Sigmoid colon (tissue), 7 donors: ENCODE results near the gene TUB. TPM values are rescaled to one million over a fixed set of nuclear protein-coding genes. Genes with fewer than 3 reads are reported as not detected.
A peak's percentile ranks its signal among the peaks of the same experiment; 100 is the strongest.

Experiments used
- DNase-seq: peaks from one replicate; pipeline ENCODE4 v3.0.0-alpha.2; 2019
- H3K27ac ChIP-seq, 4 donors: fragments of 200-600 bp; sonication (generic); one replicate each; pipeline ENCODE4 v1.5.1; 2016 to 2019; ENCODE audit warnings: mild to moderate bottlenecking in 1 of 4
- H3K27me3 ChIP-seq, 3 donors: fragments of 200-600 bp; sonication (generic); one replicate each; pipeline ENCODE4 v1.5.1; 2019; ENCODE audit warnings: mild to moderate bottlenecking in 1 of 3
- H3K36me3 ChIP-seq, 4 donors: fragments of 200-600 bp; sonication (generic); one replicate each; pipeline ENCODE4 v1.5.1; 2016 to 2019
- H3K4me1 ChIP-seq, 4 donors: fragments of 200-600 bp; sonication (generic); one replicate each; pipeline ENCODE4 v1.5.1; 2017 to 2019
- H3K4me3 ChIP-seq, 4 donors: fragments of 200-600 bp; sonication (generic); one replicate each; pipeline ENCODE4 v1.5.1; 2017 to 2019; ENCODE audit warnings: mild to moderate bottlenecking in 2 of 4, moderate library complexity in 1 of 4
- H3K9me3 ChIP-seq, 4 donors: fragments of 200-600 bp in 3 of 4; sonication (generic) in 3 of 4; one replicate each; pipeline versions ENCODE4 v1.5.1 to v1.6.1; 2013 to 2019
- EP300 ChIP-seq, 4 donors: sonication (generic); formaldehyde crosslinking; IDR thresholded peaks; one replicate each; pipeline ENCODE4 v1.6.1; 2017; ENCODE audit warnings: antibody characterized with exemption in 4 of 4
- POLR2A ChIP-seq, 2 donors: fragments of 450-650 bp; IDR thresholded peaks; one replicate each; pipeline ENCODE4 v1.6.1; 2016; ENCODE audit warnings: antibody characterized with exemption in 2 of 2, mild to moderate bottlenecking in 2 of 2, moderate library complexity in 2 of 2
- POLR2AphosphoS5 ChIP-seq, 4 donors: sonication (generic); formaldehyde crosslinking; IDR thresholded peaks; one replicate each; pipeline ENCODE4 v1.6.1; 2017; ENCODE audit warnings: antibody characterized with exemption in 4 of 4
- WGBS, 2 donors: extraction: QIAGEN DNeasy Blood & Tissue Kit; methylation state at CpG; one replicate each; pipeline ENCODE4 v1.1.7; 2013; 5-methylcytosine and 5-hydroxymethylcytosine counted together
- intact Hi-C: fragments of 100-400 bp; cut with DNase I; formaldehyde crosslinking; loops from one replicate; pipeline ENCODE4 v1.15.1; 2023
- polyA plus RNA-seq, 3 donors: library from polyadenylated mRNA; stranded (reverse); fragments of 200-250 nt; gene quantifications; one replicate each; pipeline ENCODE4 v1.2.3, GENCODE V29; 2013
- total RNA-seq, 4 donors: library from RNA; depleted of rRNA; stranded (reverse); fragments of >200 nt; gene quantifications; one replicate each; pipeline ENCODE4 v1.1.0, GENCODE V29; 2016
- TF ChIP-seq, protein P1 (sequence below), 4 experiments: fragments of 450-650 bp in 3 of 4; fragments of 200-600 bp in 1 of 4; IDR thresholded peaks; one replicate each; pipeline ENCODE4 v1.5.1; 2016 to 2019; ENCODE audit warnings: antibody characterized with exemption in 4 of 4, mild to moderate bottlenecking in 3 of 4, moderate library complexity in 2 of 4
- donor health status: healthy with polysubstance abuse.
- donor health status: Bipolar disorder and iron deficiency.
- donor health status: healthy.

Gene TUB
- total and polyA plus RNA-seq, 7 donors = 0.23 to 18.3 (median 6.7) TPM

DNA sequence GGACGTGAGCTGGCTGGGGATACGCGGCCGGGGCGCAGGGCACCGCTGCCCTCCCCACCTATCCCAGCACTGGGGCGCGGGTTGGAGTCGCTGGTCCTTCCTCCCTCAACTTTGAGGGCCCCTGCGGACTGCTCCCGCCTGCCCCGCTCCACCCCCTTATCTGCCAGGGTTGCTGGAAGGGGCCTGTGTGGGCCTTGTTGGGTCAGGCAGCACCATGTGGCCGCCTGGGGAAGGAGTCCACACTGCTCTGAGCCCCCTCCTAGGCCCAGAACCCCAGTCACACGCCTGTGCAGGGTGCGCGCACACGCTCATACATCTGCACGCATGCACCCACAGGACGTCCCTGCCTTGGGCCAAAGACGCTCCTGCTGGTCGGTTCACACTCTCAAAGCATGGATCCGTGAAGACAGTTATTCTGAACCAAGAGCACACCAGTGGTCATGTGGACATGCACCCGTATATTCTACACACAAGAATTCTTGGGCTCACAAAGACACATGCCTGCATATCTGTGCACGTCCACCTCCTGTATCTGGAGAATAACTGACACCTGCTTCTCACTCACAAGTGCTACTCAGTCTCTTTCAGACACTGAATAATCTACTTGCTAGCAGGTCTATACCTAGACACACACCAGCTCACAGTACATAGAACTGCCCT, 710 bp downstream of the TUB start:
- H3K4me3 ChIP-seq = peak overlapping the region; percentile 45 to 70 (median 62)
- H3K27ac ChIP-seq = peak overlapping the region; percentile 19 to 59 (median 48)
- 27 to 39% methylated on average over 24 of the region's 24 CpGs for WGBS, 2 donors
- no peaks in the 10 kb centered on the region for H3K36me3 ChIP-seq
- peaks cover 0 to 32% (median 19%) of the 10 kb centered on the region in 4 donors for H3K4me1 ChIP-seq
- H3K27me3 ChIP-seq = no peaks in the 10 kb centered on the region
- no peaks in the 10 kb centered on the region for H3K9me3 ChIP-seq
- no peak for DNase-seq
- no peak for TF ChIP-seq POLR2A (IDR thresholded peaks at IDR 0.05)
- intact Hi-C loops = no loop called here

DNA sequence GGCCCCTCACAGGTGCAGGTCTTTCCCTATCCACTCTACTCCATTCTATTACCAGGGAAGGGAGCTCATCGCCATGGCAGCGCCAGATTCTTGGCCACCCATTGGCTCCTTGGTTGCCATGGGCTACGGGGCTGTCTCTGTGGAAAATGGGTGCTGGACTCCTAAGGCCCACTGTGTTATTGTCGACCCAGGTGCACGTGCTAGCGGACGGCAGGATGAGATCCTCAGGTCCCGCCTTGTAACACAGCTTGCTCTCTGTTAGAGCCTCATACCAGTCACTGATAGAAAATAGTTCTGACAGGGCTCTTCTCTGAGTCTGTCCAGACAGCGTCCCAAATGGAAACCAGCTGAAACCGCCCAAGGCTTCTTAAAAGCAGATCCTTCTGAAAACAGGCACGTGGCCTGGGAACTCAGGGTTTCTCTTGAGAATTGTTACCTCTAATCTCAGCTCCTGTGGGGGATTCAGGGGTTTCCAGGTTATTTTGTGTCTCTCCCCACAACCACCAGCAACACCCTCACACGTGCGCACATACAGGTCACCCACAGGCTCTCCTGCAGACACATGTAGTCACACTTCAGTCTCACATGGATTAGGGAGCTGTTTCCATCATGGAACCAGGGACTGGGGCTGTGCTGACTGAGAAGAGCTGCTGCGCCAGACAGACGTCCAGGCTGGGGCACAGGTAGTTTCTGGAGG, 1.5 kb downstream of the TUB start:
- peak overlapping the region in 1 of 4 donors; percentile 70 for H3K4me3 ChIP-seq
- no peaks in the 10 kb centered on the region for H3K9me3 ChIP-seq
- H3K4me1 ChIP-seq = peaks cover 0 to 32% (median 19%) of the 10 kb centered on the region in 4 donors
- DNase-seq = no peak
- TF ChIP-seq EP300 (IDR thresholded peaks at IDR 0.05) (no peak), POLR2AphosphoS5 (IDR thresholded peaks at IDR 0.05) (peak in 1 of 4 donors; percentile 26)
- H3K27ac ChIP-seq = peak overlapping the region in 1 of 4 donors; percentile 56
- 89 to 91% methylated on average over 15 of the region's 15 CpGs for WGBS, 2 donors
- intact Hi-C loops = no loop called here
- H3K36me3 ChIP-seq = no peaks in the 10 kb centered on the region
- no peaks in the 10 kb centered on the region for H3K27me3 ChIP-seq

DNA sequence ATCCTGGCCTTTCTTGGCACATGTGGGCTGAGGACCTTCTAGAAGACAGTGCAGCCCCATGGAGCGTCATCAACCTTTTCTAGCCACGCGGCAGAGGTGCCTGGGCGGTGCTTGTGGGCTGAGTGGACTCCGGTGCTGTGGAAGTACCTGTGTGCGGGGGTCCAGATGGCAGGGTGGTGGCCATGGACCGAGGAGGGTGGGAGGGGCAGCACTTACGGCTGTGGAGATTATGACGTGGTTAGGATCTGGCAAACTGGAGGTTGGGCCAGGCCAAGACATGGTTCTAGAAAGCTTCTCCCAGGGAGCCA, 2.0 kb downstream of the TUB start:
- Histone ChIP-seq H3K27me3 (no peaks in the 10 kb centered on the region), H3K4me1 (peaks cover 0 to 32% (median 19%) of the 10 kb centered on the region in 4 donors), H3K27ac (peak overlapping the region in 1 of 4 donors; percentile 56), H3K9me3 (no peaks in the 10 kb centered on the region), H3K4me3 (no peak overlapping the region), H3K36me3 (no peaks in the 10 kb centered on the region)
- 83% methylated on average over 9 of the region's 9 CpGs for WGBS, 2 donors
- intact Hi-C loops = no loop called here
- no peak for TF ChIP-seq POLR2A (IDR thresholded peaks at IDR 0.05)
- no peak for TF ChIP-seq EP300 (IDR thresholded peaks at IDR 0.05)
- TF ChIP-seq, protein P1, sequence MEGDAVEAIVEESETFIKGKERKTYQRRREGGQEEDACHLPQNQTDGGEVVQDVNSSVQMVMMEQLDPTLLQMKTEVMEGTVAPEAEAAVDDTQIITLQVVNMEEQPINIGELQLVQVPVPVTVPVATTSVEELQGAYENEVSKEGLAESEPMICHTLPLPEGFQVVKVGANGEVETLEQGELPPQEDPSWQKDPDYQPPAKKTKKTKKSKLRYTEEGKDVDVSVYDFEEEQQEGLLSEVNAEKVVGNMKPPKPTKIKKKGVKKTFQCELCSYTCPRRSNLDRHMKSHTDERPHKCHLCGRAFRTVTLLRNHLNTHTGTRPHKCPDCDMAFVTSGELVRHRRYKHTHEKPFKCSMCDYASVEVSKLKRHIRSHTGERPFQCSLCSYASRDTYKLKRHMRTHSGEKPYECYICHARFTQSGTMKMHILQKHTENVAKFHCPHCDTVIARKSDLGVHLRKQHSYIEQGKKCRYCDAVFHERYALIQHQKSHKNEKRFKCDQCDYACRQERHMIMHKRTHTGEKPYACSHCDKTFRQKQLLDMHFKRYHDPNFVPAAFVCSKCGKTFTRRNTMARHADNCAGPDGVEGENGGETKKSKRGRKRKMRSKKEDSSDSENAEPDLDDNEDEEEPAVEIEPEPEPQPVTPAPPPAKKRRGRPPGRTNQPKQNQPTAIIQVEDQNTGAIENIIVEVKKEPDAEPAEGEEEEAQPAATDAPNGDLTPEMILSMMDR (IDR thresholded peaks at IDR 0.05) = no peak
- no peak for TF ChIP-seq POLR2AphosphoS5 (IDR thresholded peaks at IDR 0.05)
- DNase-seq = no peak

- H3K4me1 ChIP-seq = peaks cover 0 to 32% (median 19%) of the 10 kb centered on the region in 4 donors
- H3K27ac ChIP-seq = no peak overlapping the region
- intact Hi-C loops = no loop called here
- no peak for DNase-seq
- no peaks in the 10 kb centered on the region for H3K27me3 ChIP-seq
- WGBS, 2 donors = 64 to 77% methylated on average over 1 of the region's 1 CpG
- no peak overlapping the region for H3K4me3 ChIP-seq
- TF ChIP-seq POLR2A (IDR thresholded peaks at IDR 0.05) = no peak
- no peak for TF ChIP-seq POLR2AphosphoS5 (IDR thresholded peaks at IDR 0.05)
- no peak for TF ChIP-seq EP300 (IDR thresholded peaks at IDR 0.05)
- TF ChIP-seq, protein P1 (IDR thresholded peaks at IDR 0.05) = no peak
- no peaks in the 10 kb centered on the region for H3K36me3 ChIP-seq
- no peaks in the 10 kb centered on the region for H3K9me3 ChIP-seq
Observed at GRCh38 chr11:8083871-8084281, 2.9 kb downstream of the TUB start.

DNA sequence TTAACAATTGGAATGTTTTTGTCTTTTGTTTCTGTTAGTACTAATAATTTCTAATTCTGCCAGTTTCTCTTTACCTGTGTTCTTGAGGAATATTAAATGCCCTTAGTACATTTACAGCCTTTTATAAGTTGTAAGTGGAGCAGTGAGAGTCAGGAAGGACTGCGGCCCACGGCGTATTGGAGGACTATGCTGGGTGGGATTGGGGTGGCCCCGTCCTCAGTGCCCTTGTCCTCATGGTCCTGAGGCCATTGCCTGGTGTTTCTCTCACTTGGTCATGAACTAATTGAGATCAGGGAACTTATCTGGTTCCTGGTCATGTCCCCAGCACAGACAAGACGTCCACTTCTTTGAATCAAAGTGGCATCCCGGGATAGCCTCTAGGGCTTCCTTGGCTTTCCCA, 3.3 kb downstream of the TUB start:
- H3K36me3 ChIP-seq = no peaks in the 10 kb centered on the region
- H3K4me1 ChIP-seq = peaks cover 0 to 32% (median 19%) of the 10 kb centered on the region in 4 donors
- H3K27me3 ChIP-seq = no peaks in the 10 kb centered on the region
- no peak overlapping the region for H3K4me3 ChIP-seq
- no peaks in the 10 kb centered on the region for H3K9me3 ChIP-seq
- 90 to 94% methylated on average over 6 of the region's 6 CpGs for WGBS, 2 donors
- H3K27ac ChIP-seq = no peak overlapping the region
- TF ChIP-seq POLR2A (IDR thresholded peaks at IDR 0.05) = no peak
- TF ChIP-seq EP300 (IDR thresholded peaks at IDR 0.05) = no peak
- TF ChIP-seq, protein P1 (IDR thresholded peaks at IDR 0.05) = no peak
- no peak for TF ChIP-seq POLR2AphosphoS5 (IDR thresholded peaks at IDR 0.05)
- DNase-seq = no peak
- intact Hi-C loops = no loop called here
